NCI-H128 (cell line): ENCODE data around the gene SLC2A4RG.
A peak's percentile ranks its signal among the peaks of the same experiment; 100 is the strongest.

Experiments used
- DNase-seq: peaks from one replicate; lab custom pipeline; 2025; ENCODE audit not compliant: unreplicated experiment; lab: John Stamatoyannopoulos, UW

SLC2A4RG gene

GRCh38 chr20:63739130-63740069 lies at the start of gene SLC2A4RG:
SLC2A4RG (plus strand) TSS chr20:63739776; CDS start chr20:63739913, 137 bp downstream.
- peak; percentile 41 for DNase-seq

GRCh38 chr20:63690003-63690897 lies 49.3 kb upstream of the SLC2A4RG start:
- DNase-seq: no peak

DNA sequence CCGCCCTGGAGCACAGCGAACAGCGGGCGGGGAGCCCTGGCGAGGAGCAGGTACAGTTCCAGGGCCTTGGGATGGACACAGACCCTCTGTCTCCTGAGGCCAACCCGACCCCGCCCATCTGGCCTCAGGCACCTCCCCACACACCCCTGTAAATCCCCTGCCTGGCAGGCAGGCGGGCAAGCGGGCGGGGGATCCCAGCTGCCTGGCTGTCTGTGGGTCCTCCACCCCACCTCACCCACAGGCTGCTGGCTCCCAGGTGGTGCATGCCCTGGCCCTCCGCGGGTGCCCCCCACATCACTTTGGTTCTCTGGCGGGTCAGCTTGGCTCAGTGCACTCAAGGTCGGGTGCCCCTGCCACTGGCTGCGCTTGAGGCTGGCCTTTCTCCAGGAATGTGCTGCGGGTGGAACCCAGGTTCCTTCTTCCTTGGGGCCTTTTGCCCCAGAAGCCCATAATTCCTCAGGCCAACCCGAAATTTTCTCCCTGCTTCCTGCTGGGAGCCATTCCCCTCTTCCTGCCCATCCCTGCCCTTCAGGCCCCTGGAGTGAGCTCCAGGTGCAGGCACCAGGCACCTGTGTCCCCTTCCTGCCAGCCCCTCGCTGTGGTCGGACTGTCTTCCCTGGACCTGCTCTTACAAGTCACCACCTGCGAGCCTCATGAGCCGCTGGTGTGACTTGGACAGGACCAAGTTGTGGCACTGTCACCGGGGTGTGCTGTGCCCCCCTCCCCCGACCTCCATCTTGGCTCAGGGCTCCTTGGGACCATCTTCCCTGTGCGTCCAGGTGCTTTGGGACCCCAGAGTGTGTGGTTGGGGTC lies 48.5 kb upstream of the SLC2A4RG start:
- DNase-seq: no peak

DNA sequence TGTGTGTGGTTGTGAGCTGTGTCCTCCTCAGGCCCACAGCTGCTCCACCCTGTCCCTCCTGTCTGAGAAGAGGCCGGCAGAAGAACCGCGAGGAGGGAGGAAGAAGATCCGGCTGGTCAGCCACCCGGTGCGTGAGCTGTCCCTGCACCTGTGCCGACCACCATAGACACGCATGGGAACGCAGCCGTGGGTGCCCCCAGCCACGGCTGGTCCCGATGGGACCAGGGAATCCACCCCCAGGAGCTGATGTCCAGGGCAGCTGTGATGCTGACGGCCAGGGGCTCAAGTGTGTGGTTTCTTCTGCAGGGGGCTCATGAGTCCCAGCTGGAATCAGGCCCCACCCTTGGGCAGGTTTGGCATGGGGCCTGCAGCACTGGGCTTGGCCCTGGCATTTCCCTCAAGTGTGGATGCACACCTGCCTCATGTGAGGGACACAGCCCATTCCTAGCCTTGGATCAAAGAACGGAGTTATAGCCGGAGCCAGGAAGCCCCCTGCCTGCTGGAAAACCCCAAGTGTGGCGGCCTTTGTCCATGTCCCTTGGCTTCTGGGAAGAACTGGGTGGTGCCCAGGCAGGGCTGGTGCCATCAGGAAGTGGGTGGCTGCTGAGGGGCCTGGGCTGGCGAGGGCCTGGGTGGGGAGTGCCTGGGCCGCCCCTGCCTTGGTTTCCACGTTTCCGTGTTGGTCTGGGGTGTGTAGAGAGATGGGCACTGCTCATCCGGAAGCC lies 47.7 kb upstream of the SLC2A4RG start:
- no peak for DNase-seq

DNA sequence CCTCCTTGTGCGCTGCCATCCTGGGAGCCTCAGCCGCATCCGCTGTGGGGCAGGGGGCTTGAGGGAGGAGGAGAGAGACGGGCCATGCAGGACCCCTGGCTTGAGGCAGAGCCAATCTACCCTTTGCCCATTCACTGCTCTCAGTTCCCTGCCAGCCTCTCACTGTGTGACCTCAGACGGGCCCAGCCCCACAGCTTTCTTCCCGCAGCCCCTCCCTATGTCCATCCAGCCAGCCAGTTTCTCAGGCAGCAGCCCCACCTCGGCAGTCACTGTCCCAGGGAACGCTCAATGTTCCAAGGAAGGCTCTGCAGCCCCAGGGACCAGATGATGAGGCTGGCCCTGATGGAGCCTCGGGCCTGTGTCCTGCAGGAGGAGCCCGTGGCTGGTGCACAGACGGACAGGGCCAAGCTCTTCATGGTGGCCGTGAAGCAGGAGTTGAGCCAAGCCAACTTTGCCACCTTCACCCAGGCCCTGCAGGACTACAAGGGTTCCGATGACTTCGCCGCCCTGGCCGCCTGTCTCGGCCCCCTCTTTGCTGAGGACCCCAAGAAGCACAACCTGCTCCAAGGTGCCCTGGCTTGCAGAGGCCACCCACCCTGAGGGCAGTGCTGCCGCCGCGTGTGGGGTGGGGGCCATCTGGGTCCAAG lies 47.0 kb upstream of the SLC2A4RG start:
- no peak for DNase-seq

GRCh38 chr20:63693083-63693732 lies 46.4 kb upstream of the SLC2A4RG start:
- no peak for DNase-seq

DNA sequence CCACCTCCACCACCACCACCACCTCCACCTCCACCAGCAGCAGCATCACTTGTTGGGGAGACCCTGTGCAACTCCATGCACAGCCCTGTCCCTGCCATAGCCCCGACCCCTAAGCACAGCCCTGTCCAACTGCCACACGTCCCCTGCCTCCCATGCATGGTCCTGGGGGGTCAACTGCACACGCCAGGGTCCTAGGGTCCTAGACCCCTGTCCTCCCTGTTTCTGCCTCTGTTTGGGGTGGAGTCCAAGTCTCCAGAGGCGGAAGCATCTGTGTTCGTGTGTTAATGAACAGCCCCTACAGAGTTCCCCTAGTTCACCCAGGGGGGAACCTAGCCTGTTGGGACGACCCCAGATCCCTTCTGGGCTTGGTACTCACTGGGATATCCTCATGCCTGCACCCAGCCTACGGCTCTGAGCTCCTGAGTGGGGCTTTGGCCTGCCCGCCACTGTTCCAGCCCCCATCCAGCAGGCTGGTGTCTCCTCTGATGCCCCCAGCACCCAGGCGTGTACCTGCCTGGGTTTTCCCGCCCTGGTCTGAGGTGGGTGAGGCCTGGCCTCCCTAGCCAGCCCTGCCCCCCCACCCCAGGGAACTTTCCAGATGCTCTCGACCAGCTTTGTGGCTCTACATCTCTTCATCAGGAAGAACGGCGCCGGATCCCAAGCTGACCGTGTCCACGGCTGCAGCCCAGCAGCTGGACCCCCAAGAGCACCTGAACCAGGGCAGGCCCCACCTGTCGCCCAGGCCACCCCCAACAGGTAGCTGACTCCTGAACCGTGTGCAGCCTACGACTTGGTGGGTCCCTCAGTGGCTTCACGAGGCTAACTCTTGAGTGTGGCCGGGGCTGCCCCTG lies 45.6 kb upstream of the SLC2A4RG start:
- no peak for DNase-seq

DNA sequence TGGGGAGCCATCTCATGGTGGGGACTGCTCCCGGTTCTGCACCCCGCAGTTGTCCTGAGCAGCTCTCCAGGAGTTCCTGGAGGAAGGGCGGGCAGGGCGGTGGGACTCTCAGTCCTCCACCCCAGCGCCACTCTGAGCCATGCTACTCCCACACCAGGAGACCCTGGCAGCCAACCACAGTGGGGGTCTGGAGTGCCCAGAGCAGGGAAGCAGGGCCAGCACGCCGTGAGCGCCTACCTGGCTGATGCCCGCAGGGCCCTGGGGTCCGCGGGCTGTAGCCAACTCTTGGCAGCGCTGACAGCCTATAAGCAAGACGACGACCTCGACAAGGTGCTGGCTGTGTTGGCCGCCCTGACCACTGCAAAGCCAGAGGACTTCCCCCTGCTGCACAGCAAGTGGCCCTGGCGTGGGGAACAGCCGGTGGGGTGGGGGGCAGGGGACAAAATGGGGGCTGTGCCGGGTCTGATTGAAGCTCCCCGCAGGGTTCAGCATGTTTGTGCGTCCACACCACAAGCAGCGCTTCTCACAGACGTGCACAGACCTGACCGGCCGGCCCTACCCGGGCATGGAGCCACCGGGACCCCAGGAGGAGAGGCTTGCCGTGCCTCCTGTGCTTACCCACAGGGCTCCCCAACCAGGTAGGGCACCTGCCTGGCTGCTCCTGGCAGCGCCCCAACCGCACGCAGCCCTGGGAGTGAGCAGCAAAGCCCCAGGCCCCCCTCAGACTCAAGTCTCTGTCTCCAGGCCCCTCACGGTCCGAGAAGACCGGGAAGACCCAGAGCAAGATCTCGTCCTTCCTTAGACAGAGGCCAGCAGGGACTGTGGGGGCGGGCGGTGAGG lies 44.8 kb upstream of the SLC2A4RG start:
- no peak for DNase-seq

DNA sequence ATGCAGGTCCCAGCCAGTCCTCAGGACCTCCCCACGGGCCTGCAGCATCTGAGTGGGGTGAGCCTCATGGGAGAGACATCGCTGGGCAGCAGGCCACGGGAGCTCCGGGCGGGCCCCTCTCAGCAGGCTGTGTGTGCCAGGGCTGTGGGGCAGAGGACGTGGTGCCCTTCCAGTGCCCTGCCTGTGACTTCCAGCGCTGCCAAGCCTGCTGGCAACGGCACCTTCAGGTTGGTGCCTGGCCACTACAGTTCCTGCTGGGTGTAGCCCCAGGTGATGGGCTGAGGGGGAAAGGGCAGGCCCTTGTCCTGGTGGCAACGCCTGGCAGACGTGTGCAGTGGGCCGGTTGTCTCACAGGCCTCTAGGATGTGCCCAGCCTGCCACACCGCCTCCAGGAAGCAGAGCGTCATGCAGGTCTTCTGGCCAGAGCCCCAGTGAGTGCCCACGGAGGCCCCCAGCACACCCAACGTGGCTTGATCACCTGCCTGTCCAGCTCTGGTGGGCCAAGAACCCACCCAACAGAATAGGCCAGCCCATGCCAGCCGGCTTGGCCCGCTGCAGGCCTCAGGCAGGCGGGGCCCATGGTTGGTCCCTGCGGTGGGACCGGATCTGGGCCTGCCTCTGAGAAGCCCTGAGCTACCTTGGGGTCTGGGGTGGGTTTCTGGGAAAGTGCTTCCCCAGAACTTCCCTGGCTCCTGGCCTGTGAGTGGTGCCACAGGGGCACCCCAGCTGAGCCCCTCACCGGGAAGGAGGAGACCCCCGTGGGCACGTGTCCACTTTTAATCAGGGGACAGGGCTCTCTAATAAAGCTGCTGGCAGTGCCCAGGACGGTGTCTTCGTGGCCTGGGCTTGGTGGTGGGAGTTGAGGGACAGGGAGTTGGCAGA lies 43.9 kb upstream of the SLC2A4RG start:
- no peak for DNase-seq

- no peak for DNase-seq
Observed at GRCh38 chr20:63696306-63696627, 43.3 kb upstream of the SLC2A4RG start.

GRCh38 chr20:63696628-63697356 lies 42.8 kb upstream of the SLC2A4RG start, which contains the start of gene TNFRSF6B:
TNFRSF6B (plus strand) TSS chr20:63696652; CDS start chr20:63696768, 116 bp downstream.
- no peak for DNase-seq

DNA sequence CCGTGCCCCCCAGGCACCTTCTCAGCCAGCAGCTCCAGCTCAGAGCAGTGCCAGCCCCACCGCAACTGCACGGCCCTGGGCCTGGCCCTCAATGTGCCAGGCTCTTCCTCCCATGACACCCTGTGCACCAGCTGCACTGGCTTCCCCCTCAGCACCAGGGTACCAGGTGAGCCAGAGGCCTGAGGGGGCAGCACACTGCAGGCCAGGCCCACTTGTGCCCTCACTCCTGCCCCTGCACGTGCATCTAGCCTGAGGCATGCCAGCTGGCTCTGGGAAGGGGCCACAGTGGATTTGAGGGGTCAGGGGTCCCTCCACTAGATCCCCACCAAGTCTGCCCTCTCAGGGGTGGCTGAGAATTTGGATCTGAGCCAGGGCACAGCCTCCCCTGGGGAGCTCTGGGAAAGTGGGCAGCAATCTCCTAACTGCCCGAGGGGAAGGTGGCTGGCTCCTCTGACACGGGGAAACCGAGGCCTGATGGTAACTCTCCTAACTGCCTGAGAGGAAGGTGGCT lies 42.2 kb upstream of the SLC2A4RG start:
- DNase-seq: no peak

DNA sequence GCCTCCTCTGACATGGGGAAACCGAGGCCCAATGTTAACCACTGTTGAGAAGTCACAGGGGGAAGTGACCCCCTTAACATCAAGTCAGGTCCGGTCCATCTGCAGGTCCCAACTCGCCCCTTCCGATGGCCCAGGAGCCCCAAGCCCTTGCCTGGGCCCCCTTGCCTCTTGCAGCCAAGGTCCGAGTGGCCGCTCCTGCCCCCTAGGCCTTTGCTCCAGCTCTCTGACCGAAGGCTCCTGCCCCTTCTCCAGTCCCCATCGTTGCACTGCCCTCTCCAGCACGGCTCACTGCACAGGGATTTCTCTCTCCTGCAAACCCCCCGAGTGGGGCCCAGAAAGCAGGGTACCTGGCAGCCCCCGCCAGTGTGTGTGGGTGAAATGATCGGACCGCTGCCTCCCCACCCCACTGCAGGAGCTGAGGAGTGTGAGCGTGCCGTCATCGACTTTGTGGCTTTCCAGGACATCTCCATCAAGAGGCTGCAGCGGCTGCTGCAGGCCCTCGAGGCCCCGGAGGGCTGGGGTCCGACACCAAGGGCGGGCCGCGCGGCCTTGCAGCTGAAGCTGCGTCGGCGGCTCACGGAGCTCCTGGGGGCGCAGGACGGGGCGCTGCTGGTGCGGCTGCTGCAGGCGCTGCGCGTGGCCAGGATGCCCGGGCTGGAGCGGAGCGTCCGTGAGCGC lies 41.6 kb upstream of the SLC2A4RG start:
- no peak for DNase-seq

- DNase-seq: no peak
Observed at GRCh38 chr20:63698739-63699465, 40.7 kb upstream of the SLC2A4RG start.
